GM19463 (cell line): ENCODE data around the gene CTCFL.

Experiments
- ATAC-seq: cut with Tn5 transposase; IDR thresholded peaks from one replicate; pipeline ENCODE4 v1.9.1; 2021; ENCODE audit warnings: mild to moderate bottlenecking, moderate library complexity; ENCODE audit not compliant: unreplicated experiment

Gene CTCFL

DNA sequence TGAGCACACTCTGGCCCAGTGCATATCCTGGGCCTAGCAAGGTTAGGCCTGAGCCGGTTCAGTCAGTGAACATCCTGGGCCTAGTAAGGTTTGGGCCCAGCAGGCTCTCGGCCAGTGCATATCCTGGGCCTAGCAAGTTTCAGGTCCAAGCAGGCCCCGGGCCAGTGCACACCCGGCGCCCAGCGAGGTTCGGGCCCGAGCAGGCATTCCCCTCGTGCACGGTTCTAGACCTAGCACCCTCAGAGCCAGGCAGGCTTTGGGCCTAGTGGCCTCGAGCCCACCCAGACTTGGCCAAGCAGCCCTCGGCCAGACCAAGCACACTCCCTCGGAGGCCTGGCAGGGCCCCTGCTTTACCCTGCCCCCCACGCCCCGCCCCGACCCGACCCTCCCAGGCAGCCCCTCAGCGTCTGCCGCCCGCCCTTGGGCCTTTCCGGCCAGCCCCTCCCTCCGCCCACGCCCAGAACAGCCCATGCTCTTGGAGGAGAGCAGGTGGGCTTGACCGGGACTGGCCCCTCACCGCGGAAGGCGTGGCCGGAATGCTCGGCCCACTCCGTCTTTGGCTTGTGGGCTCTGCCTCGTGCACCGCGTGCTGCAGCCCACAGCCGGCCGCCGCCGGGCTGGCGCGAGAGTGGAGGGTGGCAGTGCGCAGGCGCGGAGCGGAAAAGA, at the start of gene CTCFL:
TSS of gene CTCFL (minus strand) at position 630 of the 666 bp plus-strand sequence. CDS start 935 bp downstream, outside the sequence.
- ATAC-seq = no peak

DNA sequence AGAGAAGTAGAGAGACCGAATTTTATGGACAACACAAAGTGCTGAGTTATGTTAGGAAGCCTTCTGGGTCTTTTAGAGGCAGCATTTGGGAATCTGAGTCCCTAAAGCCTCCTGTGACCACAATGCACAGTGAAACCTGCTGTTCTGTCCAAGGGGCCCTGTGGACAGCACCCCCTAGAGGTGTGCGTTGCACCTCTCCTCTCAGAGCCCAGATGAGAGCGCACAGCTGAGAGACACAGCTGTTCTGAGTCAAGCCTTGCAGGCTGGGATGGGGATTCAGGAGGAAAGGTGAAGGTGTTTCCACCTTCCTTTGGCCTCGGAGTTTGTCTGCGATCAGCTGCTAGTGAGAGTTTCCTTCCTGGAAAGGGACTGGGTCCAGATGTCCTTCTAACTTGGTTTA, 49.0 kb upstream of the CTCFL start:
- no peak for ATAC-seq

DNA sequence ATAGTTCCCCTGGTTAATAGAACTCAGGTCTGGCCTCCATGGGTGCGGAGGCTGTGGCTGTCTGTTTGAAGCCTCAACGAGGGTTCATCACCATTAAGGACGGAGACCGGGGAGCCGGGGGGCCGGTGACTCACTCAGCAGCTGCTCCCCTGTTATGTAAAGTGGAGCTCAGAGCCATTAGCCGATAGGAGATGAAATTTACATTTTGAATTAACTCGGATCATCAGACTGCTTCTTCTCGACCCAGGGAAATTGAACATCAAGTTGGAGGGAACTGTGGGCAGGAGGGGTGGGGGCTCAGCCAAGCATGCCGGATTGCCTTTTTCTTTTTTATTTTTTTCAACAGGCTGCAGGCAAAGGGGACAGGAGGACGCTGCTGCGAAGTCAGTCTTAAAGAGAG, 48.3 kb upstream of the CTCFL start:
- no peak for ATAC-seq

GRCh38 chr20:57571782-57572416, 47.0 kb upstream of the CTCFL start:
- ATAC-seq = no peak

- no peak for ATAC-seq
Observed at GRCh38 chr20:57570920-57571319, 46.0 kb upstream of the CTCFL start.

- ATAC-seq = no peak
Observed at GRCh38 chr20:57570145-57570850, 45.4 kb upstream of the CTCFL start.

DNA sequence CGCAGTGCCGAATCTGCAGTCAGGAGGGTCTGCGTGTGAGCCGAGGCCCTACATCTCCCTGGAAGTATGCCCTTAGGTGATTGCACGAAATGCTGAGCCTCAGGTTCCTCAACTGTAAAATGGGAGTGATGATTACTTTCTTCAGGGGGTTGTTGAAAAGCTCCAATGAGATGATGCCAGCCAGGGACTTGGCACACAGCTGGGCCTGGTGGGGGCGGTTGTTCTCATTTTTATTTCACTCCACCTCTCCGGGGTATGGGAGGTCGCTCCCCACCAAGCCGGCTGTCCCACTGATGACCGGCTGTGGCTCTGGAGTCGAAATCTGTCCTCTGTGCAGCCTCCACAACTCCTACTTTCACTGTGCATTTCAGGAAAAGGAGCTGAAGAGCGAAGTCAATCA, 44.0 kb upstream of the CTCFL start:
- ATAC-seq = no peak

DNA sequence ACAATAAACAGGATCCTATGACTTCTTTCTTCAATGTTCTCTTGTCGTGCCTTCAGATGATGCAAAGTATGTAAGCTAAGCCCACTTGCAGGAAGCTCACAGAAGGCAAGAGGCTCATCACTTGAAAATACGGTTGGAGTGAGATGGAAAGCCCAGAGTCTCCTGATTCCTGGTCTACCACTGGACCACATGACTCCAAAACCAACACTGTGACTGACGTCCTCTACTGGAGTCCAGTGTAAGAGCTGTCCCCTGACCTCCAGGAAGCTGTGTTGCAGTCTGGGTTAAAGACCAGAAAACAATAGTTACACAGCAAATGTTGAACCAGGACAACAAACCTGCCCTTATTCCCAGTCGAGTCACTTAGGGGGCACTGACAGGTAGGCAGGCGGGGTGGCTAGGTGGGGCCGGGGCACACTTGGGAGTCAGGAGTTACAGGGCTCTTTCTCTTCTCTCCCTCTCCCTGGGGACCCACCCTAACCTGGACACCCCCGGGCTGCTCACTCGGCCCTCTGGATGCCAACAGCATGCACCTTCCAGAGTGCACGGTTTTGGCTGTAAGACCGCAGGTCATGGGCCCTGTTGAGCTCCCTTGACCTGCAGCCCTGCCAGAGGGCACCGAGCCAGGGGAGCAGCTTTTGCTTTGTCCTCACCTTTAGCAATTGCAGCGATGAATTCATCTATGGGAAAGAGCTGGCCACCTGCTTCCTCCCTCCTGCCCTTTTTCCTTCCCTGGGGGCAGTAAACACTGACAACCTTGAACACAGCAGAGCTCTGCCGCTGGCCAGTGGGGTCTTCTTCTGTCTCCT, 43.4 kb upstream of the CTCFL start:
- ATAC-seq = no peak

DNA sequence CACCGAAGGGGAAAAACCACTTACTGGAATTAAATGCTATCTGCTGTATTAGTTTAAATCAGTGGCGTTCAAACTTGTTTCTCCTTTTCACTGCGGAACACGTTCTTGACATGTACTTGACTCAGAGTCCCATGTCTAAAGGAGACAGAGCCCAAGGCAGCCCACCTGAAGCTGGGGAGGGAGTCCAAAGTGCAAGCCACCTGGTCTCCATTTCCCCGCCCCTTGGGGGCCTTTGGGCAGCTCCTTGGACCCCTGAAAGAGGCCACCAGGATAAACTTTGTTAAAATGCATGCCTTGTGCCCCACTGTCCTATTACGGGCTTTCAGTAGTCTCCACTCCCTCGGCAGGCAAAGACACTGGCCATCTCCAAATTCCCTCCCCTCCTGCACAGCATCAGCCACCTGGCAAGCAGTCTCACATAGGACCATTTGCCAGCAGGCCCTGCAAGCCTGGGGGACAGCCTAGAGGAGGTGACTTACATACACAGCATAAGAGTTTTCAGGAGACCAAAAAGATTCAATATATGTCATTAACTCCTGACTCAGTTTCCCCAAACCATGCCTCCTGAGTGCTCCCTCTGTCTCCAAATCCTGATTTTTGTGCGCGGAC, 42.6 kb upstream of the CTCFL start:
- no peak for ATAC-seq

DNA sequence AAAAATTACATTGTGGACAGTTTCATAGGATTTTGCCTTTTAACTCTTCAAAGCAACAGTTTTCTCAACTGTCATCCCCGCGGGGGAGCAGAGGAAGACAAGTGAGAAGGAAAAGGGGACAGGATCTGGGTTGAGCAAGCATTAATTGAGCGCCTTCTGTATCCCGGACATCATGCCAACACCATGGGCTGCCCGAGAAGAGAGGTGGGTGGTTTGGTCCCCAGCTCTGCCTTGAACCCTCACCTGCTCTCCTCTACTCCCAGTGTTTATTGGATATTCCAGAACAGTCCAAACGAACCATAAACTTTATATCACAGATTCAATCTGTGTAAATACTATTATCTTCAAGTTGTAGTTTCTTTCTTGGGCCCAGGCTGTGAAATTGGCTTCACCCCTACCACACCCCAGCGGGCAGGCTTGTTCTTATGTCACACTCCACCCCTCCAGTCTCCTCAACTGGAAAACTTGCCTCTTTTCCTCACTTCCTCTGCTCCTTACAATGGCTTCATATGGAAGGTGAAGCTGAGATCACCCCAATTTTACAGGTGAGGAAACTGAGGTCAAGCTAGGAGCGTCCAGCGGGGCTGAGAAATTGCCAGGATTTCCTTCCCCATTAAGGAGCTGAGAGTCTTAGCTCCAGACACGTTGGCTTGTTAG, 42.0 kb upstream of the CTCFL start:
- ATAC-seq = no peak

- ATAC-seq = no peak
Observed at GRCh38 chr20:57566399-57566798, 41.5 kb upstream of the CTCFL start.

DNA sequence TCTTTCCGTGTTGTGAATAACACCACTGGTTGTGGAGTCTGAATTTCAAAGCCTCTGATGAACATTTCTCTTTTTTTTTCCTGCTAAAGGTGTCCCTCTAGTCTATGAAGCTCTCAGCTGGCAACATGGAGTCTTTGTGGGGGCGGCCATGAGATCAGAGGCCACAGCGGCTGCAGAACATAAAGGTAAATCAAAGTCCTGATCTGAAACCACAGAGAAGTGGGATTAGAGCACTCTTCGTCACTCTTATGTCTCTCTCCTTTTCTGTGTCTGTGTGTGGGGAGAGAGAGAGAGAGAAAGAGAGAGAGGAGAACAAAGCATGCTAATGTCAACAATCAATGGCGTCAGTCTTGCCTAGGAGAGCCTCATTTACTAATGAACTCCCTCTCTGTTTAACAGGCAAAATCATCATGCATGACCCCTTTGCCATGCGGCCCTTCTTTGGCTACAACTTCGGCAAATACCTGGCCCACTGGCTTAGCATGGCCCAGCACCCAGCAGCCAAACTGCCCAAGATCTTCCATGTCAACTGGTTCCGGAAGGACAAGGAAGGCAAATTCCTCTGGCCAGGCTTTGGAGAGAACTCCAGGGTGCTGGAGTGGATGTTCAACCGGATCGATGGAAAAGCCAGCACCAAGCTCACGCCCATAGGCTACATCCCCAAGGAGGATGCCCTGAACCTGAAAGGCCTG, 40.2 kb upstream of the CTCFL start:
- no peak for ATAC-seq

DNA sequence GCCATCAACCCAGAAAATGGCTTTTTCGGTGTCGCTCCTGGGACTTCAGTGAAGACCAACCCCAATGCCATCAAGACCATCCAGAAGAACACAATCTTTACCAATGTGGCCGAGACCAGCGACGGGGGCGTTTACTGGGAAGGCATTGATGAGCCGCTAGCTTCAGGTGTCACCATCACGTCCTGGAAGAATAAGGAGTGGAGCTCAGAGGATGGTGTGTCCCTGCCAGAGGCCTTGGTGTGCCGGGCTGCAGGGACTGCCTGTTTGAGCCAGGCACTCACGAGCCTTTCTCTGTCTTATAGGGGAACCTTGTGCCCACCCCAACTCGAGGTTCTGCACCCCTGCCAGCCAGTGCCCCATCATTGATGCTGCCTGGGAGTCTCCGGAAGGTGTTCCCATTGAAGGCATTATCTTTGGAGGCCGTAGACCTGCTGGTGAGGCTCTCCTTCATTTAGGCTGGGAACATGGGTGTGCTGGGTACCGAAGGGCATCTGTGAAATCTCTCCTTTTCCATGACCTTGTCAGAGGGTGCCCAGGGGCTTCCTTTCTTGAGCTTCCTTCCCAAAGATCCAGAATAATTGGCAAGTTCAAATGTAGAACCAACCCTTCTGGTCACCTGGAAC, 39.4 kb upstream of the CTCFL start:
- no peak for ATAC-seq

DNA sequence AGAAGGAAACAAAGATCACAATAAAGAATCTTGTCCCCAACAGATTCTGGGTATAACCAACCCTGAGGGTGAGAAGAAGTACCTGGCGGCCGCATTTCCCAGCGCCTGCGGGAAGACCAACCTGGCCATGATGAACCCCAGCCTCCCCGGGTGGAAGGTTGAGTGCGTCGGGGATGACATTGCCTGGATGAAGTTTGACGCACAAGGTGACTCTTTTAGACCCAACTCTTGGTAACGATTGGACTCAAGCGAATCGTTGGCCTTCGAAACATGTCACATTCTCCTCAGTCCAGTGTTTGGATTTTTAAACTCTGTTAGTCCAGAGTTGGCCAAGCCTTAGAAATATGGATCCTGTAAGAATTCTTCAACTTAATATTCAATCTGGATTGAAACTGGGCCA, 38.6 kb upstream of the CTCFL start:
- no peak for ATAC-seq

- no peak for ATAC-seq
Observed at GRCh38 chr20:57562541-57563465, 37.9 kb upstream of the CTCFL start.

DNA sequence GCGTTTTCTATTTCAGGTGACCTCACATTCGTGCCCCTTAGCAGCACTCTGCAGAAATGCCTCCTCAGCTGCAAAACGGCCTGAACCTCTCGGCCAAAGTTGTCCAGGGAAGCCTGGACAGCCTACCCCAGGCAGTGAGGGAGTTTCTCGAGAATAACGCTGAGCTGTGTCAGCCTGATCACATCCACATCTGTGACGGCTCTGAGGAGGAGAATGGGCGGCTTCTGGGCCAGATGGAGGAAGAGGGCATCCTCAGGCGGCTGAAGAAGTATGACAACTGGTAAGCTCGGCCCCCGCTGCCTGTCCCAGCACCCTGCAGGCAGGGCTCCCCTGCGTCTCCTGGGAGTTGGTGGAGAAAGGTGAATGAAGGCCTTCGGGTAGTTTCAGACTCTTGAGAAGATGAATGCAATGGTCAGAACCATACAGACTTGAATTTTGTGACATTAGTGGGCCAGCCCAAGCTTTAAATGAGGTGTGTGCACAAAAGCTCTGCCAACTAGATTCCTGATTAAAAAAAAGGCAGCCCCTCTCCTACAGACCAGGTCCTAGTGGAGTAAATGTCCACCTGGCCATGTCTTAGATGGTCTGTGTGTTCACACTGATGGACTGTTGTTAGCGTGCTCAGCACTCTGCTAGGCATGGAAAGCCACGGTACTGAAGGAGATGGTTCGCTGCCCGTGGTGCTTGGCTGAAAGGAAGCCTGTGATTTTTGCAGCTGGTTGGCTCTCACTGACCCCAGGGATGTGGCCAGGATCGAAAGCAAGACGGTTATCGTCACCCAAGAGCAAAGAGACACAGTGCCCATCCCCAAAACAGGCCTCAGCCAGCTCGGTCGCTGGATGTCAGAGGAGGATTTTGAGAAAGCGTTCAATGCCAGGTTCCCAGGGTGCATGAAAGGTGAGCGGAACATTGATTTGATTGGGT, 36.7 kb upstream of the CTCFL start:
- ATAC-seq = no peak
